Stimulated activated CD8-positive, alpha-beta memory T cell treated with anti-CD3 and anti-CD28 coated beads, Interleukin-4, amount 100 ng/mL, for 24 hours (primary cell): ENCODE measurements around the gene NPHP1.
"Not testable (repeated sequence)": the region's sequence is repeated elsewhere in the genome, so short reads cannot be mapped to it uniquely, and the experiment has no call there.

Source experiments
- DNase-seq: peaks from one replicate; pipeline ENCODE4 v3.0.0-alpha.2; 2020; ENCODE audit warnings: low read depth

NPHP1 gene

DNA sequence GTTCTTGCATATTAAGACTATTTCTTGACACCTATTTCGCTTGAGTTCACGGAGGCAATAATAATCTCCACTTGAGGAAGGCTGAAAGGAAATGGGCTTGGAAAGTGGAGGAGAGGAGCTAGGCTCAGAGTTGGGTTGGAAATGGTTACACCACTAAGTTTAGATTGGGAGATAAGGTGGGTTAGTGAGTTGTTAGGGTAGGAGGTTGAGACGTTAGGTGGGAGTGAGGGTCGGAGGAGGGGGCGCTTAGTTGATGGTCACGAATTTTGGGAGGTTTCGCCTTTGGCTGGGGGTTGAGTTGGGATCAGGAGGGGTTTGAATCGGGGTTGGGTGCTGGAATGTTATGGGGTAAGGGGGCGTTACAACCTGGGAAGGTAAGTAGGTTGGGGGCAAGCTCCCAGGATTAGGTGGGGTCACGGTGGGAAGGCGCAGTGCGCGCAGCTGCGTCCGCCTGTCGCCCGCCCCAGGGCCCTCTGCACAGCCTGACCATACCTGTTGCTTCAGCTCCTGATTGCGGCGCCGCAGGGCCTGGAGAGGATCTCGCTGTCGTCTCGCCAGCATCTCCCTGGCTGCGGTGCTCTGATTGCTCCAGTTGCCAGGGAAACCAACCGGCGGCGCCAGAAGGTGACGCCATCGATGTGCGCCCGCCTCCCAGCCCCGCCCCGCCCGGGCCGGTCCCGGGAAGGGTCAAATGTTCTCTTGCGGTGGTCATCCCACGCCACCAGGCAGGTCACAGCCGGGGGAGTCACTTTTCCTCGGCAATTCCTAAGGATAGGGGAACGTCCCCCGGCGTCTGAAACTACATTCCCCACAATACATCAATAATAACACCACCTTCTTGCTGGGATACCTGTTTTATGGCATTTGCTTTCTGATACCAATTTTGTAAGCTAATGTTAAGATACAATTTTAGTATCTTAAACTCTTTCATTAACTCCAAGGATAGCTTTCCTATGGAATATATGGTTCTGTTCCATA, at the start of gene NPHP1:
Gene NPHP1, minus strand, starts transcription at position 606 of the 978 bp plus-strand sequence. Its CDS starts 45 bp downstream, at position 561.
- DNase-seq = peak; percentile 77

GRCh38 chr2:110248081-110248795, 43.4 kb upstream of the NPHP1 start:
- not testable (repeated sequence) for DNase-seq

DNA sequence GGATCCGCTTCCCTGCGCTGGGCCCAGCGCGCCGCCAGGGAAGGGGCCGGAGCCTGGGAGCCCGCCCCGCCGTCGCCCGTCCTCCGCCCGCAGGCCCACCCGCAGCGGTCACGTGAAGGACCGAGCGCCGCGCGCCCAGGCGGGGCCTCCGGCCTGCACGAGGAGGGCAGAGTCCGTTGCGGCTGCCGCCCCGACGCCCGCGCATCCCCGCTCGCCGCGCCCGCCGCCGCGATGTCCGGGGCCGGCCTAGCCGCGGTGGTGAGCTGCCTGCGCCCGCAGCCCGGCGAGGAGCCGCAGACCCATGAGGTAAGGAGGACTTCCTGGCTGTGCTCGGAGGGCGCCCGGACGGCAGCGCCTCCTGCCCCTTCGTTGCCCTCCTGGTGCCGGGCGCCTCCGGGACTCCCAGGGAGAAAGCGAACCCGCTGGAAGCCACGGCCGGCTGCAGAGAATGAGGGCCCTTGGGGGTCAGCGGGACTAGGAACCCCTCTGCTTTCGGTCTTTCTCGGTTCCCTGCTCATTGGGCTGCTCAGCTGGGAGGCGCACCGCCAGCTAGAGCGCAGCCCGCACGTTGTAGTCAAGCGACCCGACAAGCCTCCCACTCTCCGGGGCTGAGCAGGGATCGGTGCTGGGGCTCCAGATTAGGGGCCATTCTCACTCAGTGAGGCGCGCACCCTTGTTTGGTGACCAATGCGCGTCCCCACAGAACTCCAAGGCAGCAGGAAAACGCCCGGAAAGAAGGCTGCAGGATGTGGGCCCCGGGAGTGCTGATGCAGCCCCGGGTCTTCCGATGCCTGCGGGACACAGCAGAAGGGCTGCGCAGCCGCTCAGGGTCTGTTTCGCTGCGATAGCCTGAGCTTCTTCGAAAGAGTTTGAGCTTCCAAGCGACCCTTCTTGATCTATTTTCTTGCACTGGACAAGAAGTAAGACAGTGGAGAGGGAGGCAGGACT, 40.9 kb upstream of the NPHP1 start:
- not testable (repeated sequence) for DNase-seq

DNA sequence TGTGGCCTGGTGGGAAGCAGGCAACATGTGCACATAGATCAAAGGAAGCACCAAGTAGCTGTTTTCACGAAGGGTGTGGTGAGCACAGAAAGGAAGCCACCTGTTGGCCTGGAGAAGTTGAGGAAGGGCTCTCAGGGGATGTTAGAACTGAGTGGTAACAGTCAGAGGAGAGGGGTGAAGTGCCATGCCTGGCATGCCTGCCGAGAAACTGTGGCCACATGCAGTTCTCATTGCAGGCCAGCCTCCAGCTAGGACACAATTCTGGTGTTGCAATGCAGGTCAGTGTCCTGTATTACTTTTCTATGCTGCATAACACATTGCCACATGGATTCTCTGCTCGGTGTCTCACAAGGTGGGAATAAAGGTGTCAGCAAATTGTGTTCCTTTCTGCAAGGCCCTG, 38.5 kb upstream of the NPHP1 start:
- not testable (repeated sequence) for DNase-seq

DNA sequence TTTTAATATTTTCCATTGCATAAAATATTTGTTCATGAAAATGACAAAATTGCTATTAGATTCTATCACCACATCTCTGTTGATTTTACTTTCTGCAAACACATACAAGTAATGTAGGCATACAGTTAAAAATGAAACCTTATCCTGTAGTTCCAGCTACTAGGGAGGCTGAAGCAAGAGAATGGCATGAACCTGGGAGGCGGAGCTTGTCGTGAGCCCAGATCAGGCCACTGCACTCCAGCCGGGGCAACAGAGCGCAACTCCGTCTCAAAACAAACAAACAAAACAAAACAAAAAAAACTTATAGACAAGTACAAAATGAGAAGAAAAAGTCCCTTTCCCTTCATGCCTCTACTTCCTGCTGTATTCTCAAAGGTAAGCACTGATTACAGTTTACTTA, 29.7 kb upstream of the NPHP1 start:
- DNase-seq = not testable (repeated sequence)

DNA sequence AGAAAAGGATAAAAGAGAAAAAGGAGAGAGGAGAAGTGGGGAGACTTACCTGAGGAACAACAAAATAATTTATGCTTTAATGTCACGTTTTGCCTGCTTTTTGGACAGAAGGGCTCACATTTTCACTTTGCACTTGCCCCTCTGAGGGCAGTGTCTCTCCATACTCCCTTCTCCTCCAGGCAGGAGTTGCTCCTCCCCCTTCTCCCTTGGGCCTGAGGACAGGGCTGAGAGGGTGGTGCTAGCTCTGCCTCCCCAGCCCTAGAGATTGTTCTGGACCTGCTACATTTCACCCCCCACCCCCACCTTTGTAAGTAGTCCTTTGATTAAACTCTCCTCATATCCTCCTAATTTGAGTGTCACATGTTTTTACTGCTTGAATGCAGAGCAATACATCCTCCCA, 25.1 kb upstream of the NPHP1 start:
- not testable (repeated sequence) for DNase-seq

DNA sequence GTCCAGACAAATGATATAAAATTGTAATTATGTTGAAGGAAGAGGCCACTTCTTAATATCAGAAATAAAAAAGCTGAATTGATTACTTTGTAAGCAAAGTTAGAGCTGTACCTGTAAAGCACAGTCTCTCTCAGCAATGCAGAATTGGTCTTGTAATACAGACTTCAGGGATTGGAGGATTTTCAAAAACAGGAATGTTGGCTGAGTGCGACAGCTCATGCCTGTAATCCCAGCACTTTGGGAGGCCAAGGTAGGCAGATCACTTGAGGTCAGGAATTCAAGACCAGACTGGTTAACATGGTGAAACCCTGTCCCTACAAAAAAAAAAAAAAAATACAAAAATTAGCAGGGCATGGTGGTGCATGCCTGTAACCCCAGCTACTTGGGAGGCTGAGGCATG, 17.8 kb upstream of the NPHP1 start:
- DNase-seq = not testable (repeated sequence)

- no peak for DNase-seq
These were observed 17.1 kb upstream of the NPHP1 start for GRCh38 chr2:110221938-110222337.

DNA sequence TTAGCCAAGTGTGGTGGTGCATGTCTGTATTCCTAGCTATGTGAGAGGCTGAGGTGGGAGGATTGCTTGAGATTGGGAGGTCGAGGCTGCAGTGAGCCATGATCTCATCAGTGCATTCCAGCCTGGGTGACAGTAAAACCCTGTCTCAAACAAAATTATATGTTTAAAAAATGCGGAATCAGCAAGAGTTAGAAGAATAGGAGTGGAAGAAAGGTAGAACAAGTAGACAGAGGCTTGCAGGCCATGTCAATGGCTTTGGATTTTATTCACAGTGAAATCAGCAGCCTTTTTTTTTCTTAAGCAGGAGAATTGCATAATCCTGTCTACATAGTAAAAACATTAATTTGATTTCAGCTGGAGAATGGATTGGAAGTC, 15.4 kb upstream of the NPHP1 start:
- no peak for DNase-seq

DNA sequence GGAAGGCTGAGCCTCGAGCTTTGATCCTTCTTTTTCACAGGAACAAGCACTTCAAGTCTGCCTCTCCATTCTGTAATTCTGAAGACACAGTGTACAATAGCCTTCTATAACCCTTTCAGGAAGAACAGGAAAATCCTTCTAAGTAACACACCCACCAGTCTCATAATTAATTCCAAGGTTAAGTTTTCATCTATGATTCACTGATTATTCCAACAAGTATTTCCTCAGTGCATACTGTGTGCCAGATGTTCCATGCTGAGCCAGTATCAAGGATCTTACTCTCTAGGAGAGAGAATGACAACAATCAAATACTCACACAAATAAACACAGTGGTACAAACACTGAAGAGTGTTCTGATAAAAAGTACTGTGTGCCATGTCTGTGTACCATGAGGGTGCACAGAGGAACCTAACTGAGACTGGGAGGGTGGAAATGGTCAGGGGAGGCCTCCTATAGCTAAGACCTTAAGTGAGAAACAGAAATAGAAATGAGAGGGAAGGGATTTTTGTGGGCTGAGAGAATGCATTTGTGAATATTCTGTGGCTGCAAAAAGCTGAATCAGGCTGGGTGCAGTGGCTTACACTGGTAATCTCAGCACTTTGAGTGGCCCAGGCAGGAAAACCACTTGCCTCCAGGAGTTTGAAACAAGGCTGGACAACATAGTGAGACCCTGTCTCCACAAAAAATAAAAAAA, 14.8 kb upstream of the NPHP1 start:
- DNase-seq = no peak

DNA sequence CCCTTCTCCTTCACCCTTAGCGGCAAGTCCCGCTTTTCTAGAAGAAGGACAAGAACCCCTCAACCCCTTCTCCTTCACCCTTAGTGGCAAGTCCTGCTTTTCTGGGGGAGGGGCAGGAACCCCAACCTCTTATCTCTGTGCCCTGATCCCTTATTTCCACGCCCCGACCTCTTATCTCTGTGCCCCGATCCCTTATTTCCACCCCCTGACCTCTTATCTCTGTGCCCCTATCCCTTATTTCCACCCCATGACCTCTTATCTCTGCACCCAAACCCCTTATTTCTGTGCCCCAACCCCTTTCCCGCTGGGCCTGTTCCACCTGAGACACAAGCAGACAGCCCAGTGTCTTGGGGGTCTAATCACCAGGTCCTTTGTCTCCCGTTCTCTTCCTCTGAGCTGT, 14.1 kb upstream of the NPHP1 start:
- DNase-seq = not testable (repeated sequence)

DNA sequence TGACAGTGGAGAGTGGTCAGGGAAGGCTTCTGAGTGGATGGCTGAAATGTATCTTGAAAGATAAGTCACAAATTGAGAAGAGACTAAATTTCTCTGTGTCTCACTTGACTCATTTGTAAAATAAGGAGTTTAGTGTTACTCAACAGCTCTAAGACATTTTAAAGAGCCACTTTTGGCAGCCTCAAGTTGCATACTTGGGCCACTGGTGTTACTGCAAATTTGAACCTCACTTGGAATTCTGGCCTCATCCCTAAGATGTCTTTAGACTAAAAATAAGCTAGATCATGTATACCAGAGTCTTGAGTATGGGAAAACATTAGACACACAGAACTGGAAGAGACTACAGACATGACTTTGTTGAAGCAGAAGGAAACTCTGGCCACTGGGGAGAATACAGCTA, 12.0 kb upstream of the NPHP1 start:
- DNase-seq = no peak

GRCh38 chr2:110216199-110216598, 11.4 kb upstream of the NPHP1 start:
- DNase-seq = no peak

GRCh38 chr2:110215566-110216158, 10.8 kb upstream of the NPHP1 start:
- no peak for DNase-seq

DNA sequence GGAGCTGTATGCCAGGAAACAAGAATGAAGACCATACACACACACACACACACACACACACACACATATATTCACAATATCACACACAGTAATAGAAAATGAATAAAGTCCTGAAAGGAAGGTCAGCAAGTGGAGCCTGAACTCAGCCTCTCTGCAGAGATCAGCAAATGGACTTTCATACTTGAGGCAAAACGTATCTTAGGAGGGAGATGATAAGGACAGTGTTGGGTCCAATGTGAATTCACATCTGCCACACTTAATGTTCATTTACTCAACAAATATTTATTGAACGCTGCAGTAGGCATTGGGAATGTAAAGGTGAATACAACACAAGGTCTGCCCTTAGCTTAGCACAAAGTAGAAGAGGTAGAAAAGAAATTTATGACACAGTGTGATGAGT, 10.3 kb upstream of the NPHP1 start:
- DNase-seq = no peak

GRCh38 chr2:110213522-110213921, 8.7 kb upstream of the NPHP1 start:
- not testable (repeated sequence) for DNase-seq

- DNase-seq = peak; percentile 47
These were observed 7.4 kb upstream of the NPHP1 start, which contains the start of gene MTLN for GRCh38 chr2:110211938-110212858. MTLN (minus strand) TSS chr2:110212547; CDS start chr2:110212525, 22 bp downstream.

DNA sequence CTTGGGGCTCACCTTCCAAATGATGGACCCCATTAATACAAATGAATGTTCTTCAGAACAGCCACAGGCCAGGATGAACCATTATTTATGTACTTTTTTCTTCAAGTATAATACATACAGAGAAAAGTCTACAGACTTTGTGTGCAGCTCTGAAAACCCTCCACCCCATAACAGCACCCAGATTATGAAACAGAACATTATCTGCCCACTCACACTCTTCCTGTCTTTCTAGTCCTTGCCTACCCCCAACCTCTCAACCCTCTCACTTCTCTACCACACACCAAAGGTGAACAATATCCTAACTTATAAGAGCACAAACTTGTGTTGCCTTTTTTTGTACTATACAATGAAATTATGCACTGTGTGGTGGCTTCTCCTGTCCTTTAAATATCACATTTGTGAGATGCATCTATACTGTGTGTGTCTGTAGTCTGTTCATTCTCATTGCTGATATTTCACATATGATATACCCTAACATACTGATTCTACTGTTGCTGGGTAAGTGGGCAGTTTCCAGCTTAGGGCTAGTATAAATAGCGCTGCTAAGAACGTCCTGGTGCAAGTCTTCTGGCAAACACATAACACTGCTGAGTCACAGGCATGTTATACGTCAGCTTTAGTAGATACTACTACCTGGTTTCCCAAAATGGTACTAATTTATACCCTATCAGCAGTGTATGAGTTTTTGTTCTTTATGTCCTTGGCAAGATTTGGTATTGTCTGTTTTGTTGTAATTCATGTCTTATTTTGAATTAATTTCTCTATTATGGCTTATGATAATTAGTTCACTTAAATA, 1.0 kb upstream of the NPHP1 start:
- no peak for DNase-seq

GRCh38 chr2:110198016-110198415, 6.8 kb downstream of the NPHP1 start:
- DNase-seq = no peak
